Measurements from ENCODE around the gene PNLIPRP2.

The PNLIPRP2 gene

GRCh38 chr10:116657863-116658551, 37.3 kb downstream of the PNLIPRP2 start:
- DNase-seq = no peak

- DNase-seq = no peak
These were observed 38.4 kb downstream of the PNLIPRP2 start for GRCh38 chr10:116659049-116659670.

GRCh38 chr10:116660860-116661259, 40.1 kb downstream of the PNLIPRP2 start:
- no peak for DNase-seq

- DNase-seq = no peak
These were observed 42.6 kb downstream of the PNLIPRP2 start for GRCh38 chr10:116663342-116663741.

- DNase-seq = no peak
These were observed 43.9 kb downstream of the PNLIPRP2 start for GRCh38 chr10:116664631-116665030.

GRCh38 chr10:116665541-116666125, 44.9 kb downstream of the PNLIPRP2 start:
- no peak for DNase-seq

- no peak for DNase-seq
These were observed 46.7 kb downstream of the PNLIPRP2 start for GRCh38 chr10:116667484-116667883.

GRCh38 chr10:116668018-116668417, 47.3 kb downstream of the PNLIPRP2 start:
- DNase-seq = no peak

GRCh38 chr10:116668446-116668845, 47.7 kb downstream of the PNLIPRP2 start:
- no peak for DNase-seq

GRCh38 chr10:116669080-116669479, 48.3 kb downstream of the PNLIPRP2 start:
- no peak for DNase-seq

GRCh38 chr10:116669832-116670644, 49.3 kb downstream of the PNLIPRP2 start:
- no peak for DNase-seq

- no peak for DNase-seq
These were observed 50.0 kb downstream of the PNLIPRP2 start for GRCh38 chr10:116670706-116671105.

- DNase-seq = no peak
These were observed 50.6 kb downstream of the PNLIPRP2 start for GRCh38 chr10:116671274-116671926.

- DNase-seq = no peak
These were observed 52.1 kb downstream of the PNLIPRP2 start for GRCh38 chr10:116672891-116673290.

- no peak for DNase-seq
These were observed 53.1 kb downstream of the PNLIPRP2 start for GRCh38 chr10:116673866-116674265.

GRCh38 chr10:116674901-116675423, 54.2 kb downstream of the PNLIPRP2 start:
- no peak for DNase-seq

- no peak for DNase-seq
These were observed 55.4 kb downstream of the PNLIPRP2 start for GRCh38 chr10:116676118-116676517.

GRCh38 chr10:116676633-116677032, 55.9 kb downstream of the PNLIPRP2 start:
- DNase-seq = no peak

GRCh38 chr10:116679351-116679750, 58.6 kb downstream of the PNLIPRP2 start:
- no peak for DNase-seq

- no peak for DNase-seq
These were observed 62.4 kb downstream of the PNLIPRP2 start for GRCh38 chr10:116683166-116683565.

GRCh38 chr10:116683821-116684220, 63.1 kb downstream of the PNLIPRP2 start:
- DNase-seq = no peak

GRCh38 chr10:116684781-116685180, 64.0 kb downstream of the PNLIPRP2 start:
- no peak for DNase-seq

GRCh38 chr10:116685807-116686206, 65.1 kb downstream of the PNLIPRP2 start:
- DNase-seq = no peak
